HepG2 (cell line): Measurements from ENCODE around the gene EBF4. TPM values are rescaled to one million over a fixed set of nuclear protein-coding genes. Genes with fewer than 3 reads are reported as not detected.

Source experiments
- ATAC-seq: fragments of 200-7000 bp; cut with Tn5 transposase; 3 replicates; pipeline ENCODE4 v1.9.1; 2020; ENCODE audit warnings: mild to moderate bottlenecking, moderate library complexity
- BruUV-seq: library from RNA; stranded (reverse); fragments of 400-500 nt; replicated peaks from 2 replicates; lab custom pipeline; 2021; lab: Mats Ljungman, UMichigan
- CTCF ChIA-PET: fragments of 300-600 bp; formaldehyde crosslinking; extraction: SDS; loops from one replicate; lab custom pipeline; 2021; ENCODE audit warnings: low total read pairs, inconsistent platforms, low intra/inter-chr PET ratio; lab: Yijun Ruan, JAX
- POLR2A ChIA-PET: fragments of 350-600 bp; sonication (Branson Sonifier 250); formaldehyde crosslinking; loops from one replicate; lab custom pipeline; 2020; ENCODE audit warnings: antibody characterized with exemption, inconsistent platforms; lab: Yijun Ruan, JAX
- DNase-seq: peaks from one replicate; pipeline ENCODE4 v3.0.0-alpha.2; 2015; ENCODE audit warnings: low spot score
- FAIRE-seq: peaks from 3 replicates; lab custom pipeline; 2011; peaks lifted over from hg19 to GRCh38; lab: Jason Lieb, UNC
- H2AFZ ChIP-seq: one replicate; pipeline ENCODE4 v1.6.1; 2011; ENCODE audit warnings: low read length, inconsistent platforms
- H3K27ac ChIP-seq: fragments of 300-600 bp; 3 replicates; pipeline ENCODE4 v1.8.0; 2011; ENCODE audit warnings: mixed run types, mild to moderate bottlenecking, mixed read lengths, low read length, inconsistent platforms; ENCODE audit not compliant: insufficient read depth; ENCODE audit errors: extremely low read length
- H3K27me3 ChIP-seq, 2 experiments: fragments of 200-600 bp in 1 of 2; 2 replicates in 1 of 2; 3 replicates in 1 of 2; pipeline versions ENCODE4 v1.6.0 to v1.8.0; 2011; ENCODE audit warnings: low read length in 2 of 2, mild to moderate bottlenecking in 2 of 2, moderate library complexity in 2 of 2, inconsistent platforms in 1 of 2; ENCODE audit not compliant: insufficient read depth in 2 of 2, control insufficient read depth in 1 of 2
- H3K36me3 ChIP-seq, 2 experiments: fragments of 200-600 bp in 1 of 2; replicated peaks in 1 of 2; 2 replicates in 1 of 2; 3 replicates in 1 of 2; pipeline versions ENCODE4 v1.5.1 to v1.8.0; 2011; ENCODE audit warnings: low read length in 2 of 2, inconsistent platforms in 1 of 2; ENCODE audit not compliant: insufficient read depth in 2 of 2, control insufficient read depth in 1 of 2
- H3K4me1 ChIP-seq: 2 replicates; pipeline ENCODE4 v1.5.1; 2012; ENCODE audit warnings: low read length, inconsistent platforms; ENCODE audit not compliant: insufficient read depth
- H3K4me2 ChIP-seq: 2 replicates; pipeline ENCODE4 v1.6.0; 2011; ENCODE audit warnings: low read depth, low read length, inconsistent platforms
- H3K4me3 ChIP-seq, 3 experiments: fragments of 200-600 bp in 1 of 3; sonication (generic), shearing (Covaris generic) in 1 of 3; replicated peaks in 1 of 3; 2 replicates each; pipeline ENCODE4 v1.5.1; 2011 to 2016; ENCODE audit warnings: low read length in 3 of 3, inconsistent platforms in 2 of 3, low read depth in 2 of 3, mild to moderate bottlenecking in 2 of 3, control low read depth in 1 of 3, mixed read lengths in 1 of 3; ENCODE audit not compliant: insufficient read depth in 1 of 3
- H3K79me2 ChIP-seq: one replicate; pipeline ENCODE4 v1.6.1; 2011; ENCODE audit warnings: low read length, inconsistent platforms; ENCODE audit not compliant: insufficient read depth
- H3K9ac ChIP-seq: 2 replicates; pipeline ENCODE4 v1.6.0; 2011; ENCODE audit warnings: mild to moderate bottlenecking, low read depth, low read length, inconsistent platforms; ENCODE audit not compliant: insufficient read depth
- H3K9me3 ChIP-seq: 2 replicates; pipeline ENCODE4 v1.5.1; 2012; ENCODE audit warnings: mild to moderate bottlenecking, low read length
- H4K20me1 ChIP-seq: 2 replicates; pipeline ENCODE4 v1.6.0; 2011; ENCODE audit warnings: inconsistent platforms, mild to moderate bottlenecking, low read length, moderate library complexity; ENCODE audit not compliant: insufficient read depth
- GTF2F1 ChIP-seq: fragments of 150-350 bp; IDR thresholded peaks from 2 replicates; pipeline ENCODE4 v1.6.1; 2014; ENCODE audit warnings: low read length
- ISL2 ChIP-seq: sonication (generic); formaldehyde crosslinking; IDR thresholded peaks from 2 replicates; pipeline ENCODE4 v1.5.0; 2020; ENCODE audit warnings: missing genetic modification reagents
- MYC ChIP-seq: sonication (generic); formaldehyde crosslinking; IDR thresholded peaks from 2 replicates; pipeline ENCODE4 v1.9.0; 2021; ENCODE audit warnings: missing genetic modification reagents, borderline replicate concordance
- SP140L ChIP-seq: sonication (generic); formaldehyde crosslinking; IDR thresholded peaks from 2 replicates; pipeline ENCODE4 v1.4.0; 2020; ENCODE audit warnings: missing genetic modification reagents, borderline replicate concordance
- WGBS: methylation state at CpG from one replicate; pipeline ENCODE4 v1.1.6; 2017; ENCODE audit warnings: low lambda C conversion rate; 5-methylcytosine and 5-hydroxymethylcytosine counted together
- in situ Hi-C: cut with HindIII; loops from 2 replicates; pipeline ENCODE4 v1.10.0; 2017; ENCODE audit warnings: low pct_unique_long_range_greater_than_20kb; ENCODE audit not compliant: extremely low pct_ligation_motif_present
- intact Hi-C: fragments of 100-400 bp; cut with micrococcal nuclease; formaldehyde crosslinking; loops from one replicate; pipeline ENCODE4 v1.10.0; 2022; ENCODE audit not compliant: unreplicated experiment
- polyA plus RNA-seq, 8 experiments: library from polyadenylated mRNA; depleted of rRNA in 3 of 8; stranded (reverse) in 7 of 8; unstranded in 1 of 8; fragments of >200 nt; fragmentation: Illumina TruSeq in 4 of 8; extraction: Trizol in 4 of 8; gene quantifications; 2 replicates each; pipeline versions ENCODE4 v1.2.1 to v1.2.3, GENCODE V29; 2011 to 2016; ENCODE audit warnings: low read depth in 4 of 8, missing spikeins in 1 of 8, mixed read lengths in 1 of 8; ENCODE audit not compliant: insufficient read depth in 1 of 8
- total RNA-seq, 5 experiments: library from RNA; depleted of rRNA; stranded (reverse); fragments of >200 nt; fragmentation: Illumina TruSeq; extraction: Trizol; gene quantifications; 2 replicates each; pipeline ENCODE4 v1.2.3, GENCODE V29; 2016; ENCODE audit warnings: low read depth in 1 of 5
- TF ChIP-seq, protein P1 (sequence below): sonication (generic); formaldehyde crosslinking; IDR thresholded peaks from 2 replicates; pipeline ENCODE4 v1.4.0; 2020; ENCODE audit warnings: mild to moderate bottlenecking, missing genetic modification reagents
- TF ChIP-seq, protein P2 (sequence below): IDR thresholded peaks from 2 replicates; pipeline ENCODE4 v1.6.1; 2016; ENCODE audit warnings: missing compliant biosample characterization, missing genetic modification reagents, borderline replicate concordance

EBF4 gene
- total and polyA plus RNA-seq, 2 of the 13 experiments (the other 11 are each of a cell fraction or from before 2014, with no cell fraction given), result 0.84 to 2.2 TPM

DNA sequence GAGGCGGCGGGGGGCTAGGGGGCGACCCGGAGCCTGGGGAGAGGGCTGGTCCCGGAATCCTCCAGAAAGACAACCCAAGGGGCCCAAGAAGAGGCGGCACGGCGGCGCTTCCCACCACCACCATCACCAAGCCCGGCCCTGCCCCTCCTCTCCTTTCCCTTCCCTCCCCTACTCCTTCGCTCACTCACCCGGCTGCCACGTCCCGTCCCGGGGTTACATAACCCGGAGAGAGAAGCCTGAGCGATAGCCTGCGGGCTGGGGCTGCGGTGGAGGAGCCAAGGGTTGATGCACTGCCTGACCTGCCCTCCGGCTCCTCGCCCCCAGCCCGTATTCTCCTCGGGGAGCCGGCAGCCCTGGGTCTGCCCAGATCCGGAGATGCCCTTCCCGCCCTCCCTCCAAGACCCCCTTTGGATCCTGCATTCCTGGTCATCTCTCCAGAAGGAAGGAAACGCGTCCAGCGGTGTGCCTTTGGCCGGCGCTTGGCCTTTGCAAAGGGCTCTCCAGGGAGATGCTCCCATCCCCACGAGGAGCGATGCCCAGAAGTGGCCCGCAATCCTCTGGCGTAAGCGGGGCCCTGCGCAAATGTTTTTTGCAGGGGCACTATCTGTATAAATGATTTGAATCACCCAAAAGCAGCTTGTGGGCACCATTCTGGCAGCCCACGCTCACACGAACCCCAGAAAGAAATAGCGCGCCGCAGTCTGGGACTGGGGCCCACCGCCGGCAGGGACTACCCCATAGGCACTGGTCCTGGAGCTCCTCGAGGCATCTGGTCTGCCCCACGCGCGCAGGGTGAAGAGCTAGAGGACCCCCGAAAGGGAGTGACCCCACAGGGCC lies 112.5 kb downstream of the EBF4 start:
- in situ Hi-C loops (no loop called here), intact Hi-C loops (no loop called here)
- Histone ChIP-seq H2AFZ (no peak overlapping the region), H3K27me3 (peaks cover 5 to 76% of the 10 kb centered on the region in 2 experiments; a peak in 4 of 5 replicates), H3K4me2 (no peak overlapping the region), H3K9me3 (no peaks in the 10 kb centered on the region), H4K20me1 (no peaks in the 10 kb centered on the region), H3K4me1 (peaks cover 18% of the 10 kb centered on the region), H3K27ac (no peak overlapping the region), H3K79me2 (no peaks in the 10 kb centered on the region), H3K4me3 (no peak overlapping the region), H3K9ac (no peak overlapping the region), H3K36me3 (no peaks in the 10 kb centered on the region)
- 55% methylated on average over 49 of the region's 49 CpGs for WGBS
- TF ChIP-seq SP140L (CRISPR knock-in tag) (no peak), MYC (CRISPR knock-in tag) (0 out of 2 replicates have a peak, but pooled peaks have one; percentile 29)
- CTCF ChIA-PET, result no interaction called here
- ATAC-seq (no peak; the same call in 2 of the 3 replicates), FAIRE-seq (no peak), DNase-seq (no peak)
- BruUV-seq, result no TSS peak
- POLR2A ChIA-PET, result no interaction called here

DNA sequence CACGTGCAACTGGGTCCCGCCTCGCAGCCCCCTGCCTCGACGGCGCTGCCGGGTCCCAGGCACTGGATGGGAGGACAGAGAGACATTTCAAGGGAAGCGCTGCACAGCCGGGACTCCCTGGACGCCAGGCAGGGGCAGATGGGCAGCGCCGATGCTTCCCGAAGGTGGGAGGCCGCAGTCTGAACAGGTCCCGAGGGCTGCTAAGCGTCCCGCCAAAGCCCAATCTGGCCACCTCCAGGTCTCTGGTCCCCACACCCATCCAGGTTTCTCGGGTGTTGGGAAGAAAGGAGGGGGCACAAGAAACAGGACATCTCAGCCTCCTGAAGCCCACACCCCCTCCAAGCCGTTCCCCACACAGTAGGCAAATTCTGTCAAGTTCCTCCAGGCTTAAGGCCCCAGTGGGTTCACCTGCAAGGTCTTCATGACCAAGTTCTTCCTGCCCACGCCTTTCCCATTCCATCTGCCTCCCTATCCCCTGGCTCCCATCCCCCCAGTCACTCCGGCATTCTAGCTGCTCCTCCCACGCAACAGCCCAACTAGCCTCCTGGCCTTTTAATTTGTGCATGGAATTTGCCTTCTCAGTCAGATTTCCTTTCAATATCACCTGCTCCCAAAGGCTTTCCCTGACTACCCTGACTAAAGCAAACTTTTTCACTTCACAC lies 113.2 kb downstream of the EBF4 start:
- in situ Hi-C loops (no loop called here), intact Hi-C loops (no loop called here)
- BruUV-seq, result no TSS peak
- peaks cover 4 to 72% of the 10 kb centered on the region in 2 experiments; a peak in 4 of 5 replicates for H3K27me3 ChIP-seq
- peak; percentile 9; the same call in 2 of the 3 replicates for ATAC-seq
- no peak for DNase-seq
- CTCF ChIA-PET, result no interaction called here
- no peak overlapping the region for H3K4me3 ChIP-seq
- 45% methylated on average over 13 of the region's 22 CpGs for WGBS
- no peak overlapping the region for H3K27ac ChIP-seq
- peaks cover 15% of the 10 kb centered on the region for H3K4me1 ChIP-seq
- no peaks in the 10 kb centered on the region for H3K9me3 ChIP-seq
- H3K36me3 ChIP-seq, result no peaks in the 10 kb centered on the region
- TF ChIP-seq, protein P1, sequence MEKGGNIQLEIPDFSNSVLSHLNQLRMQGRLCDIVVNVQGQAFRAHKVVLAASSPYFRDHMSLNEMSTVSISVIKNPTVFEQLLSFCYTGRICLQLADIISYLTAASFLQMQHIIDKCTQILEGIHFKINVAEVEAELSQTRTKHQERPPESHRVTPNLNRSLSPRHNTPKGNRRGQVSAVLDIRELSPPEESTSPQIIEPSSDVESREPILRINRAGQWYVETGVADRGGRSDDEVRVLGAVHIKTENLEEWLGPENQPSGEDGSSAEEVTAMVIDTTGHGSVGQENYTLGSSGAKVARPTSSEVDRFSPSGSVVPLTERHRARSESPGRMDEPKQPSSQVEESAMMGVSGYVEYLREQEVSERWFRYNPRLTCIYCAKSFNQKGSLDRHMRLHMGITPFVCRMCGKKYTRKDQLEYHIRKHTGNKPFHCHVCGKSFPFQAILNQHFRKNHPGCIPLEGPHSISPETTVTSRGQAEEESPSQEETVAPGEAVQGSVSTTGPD, result no peak
- no peak for TF ChIP-seq GTF2F1
- TF ChIP-seq ISL2, result no peak
- TF ChIP-seq, protein P2, sequence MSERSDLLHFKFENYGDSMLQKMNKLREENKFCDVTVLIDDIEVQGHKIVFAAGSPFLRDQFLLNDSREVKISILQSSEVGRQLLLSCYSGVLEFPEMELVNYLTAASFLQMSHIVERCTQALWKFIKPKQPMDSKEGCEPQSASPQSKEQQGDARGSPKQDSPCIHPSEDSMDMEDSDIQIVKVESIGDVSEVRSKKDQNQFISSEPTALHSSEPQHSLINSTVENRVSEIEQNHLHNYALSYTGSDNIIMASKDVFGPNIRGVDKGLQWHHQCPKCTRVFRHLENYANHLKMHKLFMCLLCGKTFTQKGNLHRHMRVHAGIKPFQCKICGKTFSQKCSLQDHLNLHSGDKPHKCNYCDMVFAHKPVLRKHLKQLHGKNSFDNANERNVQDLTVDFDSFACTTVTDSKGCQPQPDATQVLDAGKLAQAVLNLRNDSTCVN (CRISPR knock-in tag), result no peak
- no peaks in the 10 kb centered on the region for H3K79me2 ChIP-seq
- POLR2A ChIA-PET, result no interaction called here
- H4K20me1 ChIP-seq, result no peaks in the 10 kb centered on the region
- peak; percentile 37 for FAIRE-seq
- no peak overlapping the region for H3K4me2 ChIP-seq
- no peak overlapping the region for H2AFZ ChIP-seq
- H3K9ac ChIP-seq, result no peak overlapping the region
